Heart left ventricle (tissue), 16 donors: Measurements from ENCODE around the gene FUOM. TPM values are rescaled to one million over a fixed set of nuclear protein-coding genes. Genes with fewer than 3 reads are reported as not detected.

Source experiments
- ATAC-seq, 4 donors: fragments of 200-7000 bp; cut with Tn5 transposase; one replicate each; pipeline ENCODE4 v1.9.1; 2020 to 2022; ENCODE audit warnings: moderate library complexity in 4 of 4, mild to moderate bottlenecking in 3 of 4, moderate number of reproducible peaks in 1 of 4
- DNase-seq, 5 donors: peaks; one replicate each; pipeline ENCODE4 v3.0.0-alpha.2; 2020
- H3K27ac ChIP-seq, 12 donors: fragments of 200-600 bp; sonication (generic) in 4 of 12; one replicate each; pipeline versions ENCODE4 v1.5.0 to v1.8.0; 2016 to 2022; ENCODE audit warnings: mild to moderate bottlenecking in 2 of 12
- H3K27me3 ChIP-seq, 9 donors: fragments of 200-600 bp; sonication (generic) in 2 of 9; one replicate each; pipeline versions ENCODE4 v1.5.1 to v1.8.0; 2016 to 2022; ENCODE audit warnings: mild to moderate bottlenecking in 3 of 9
- H3K36me3 ChIP-seq, 9 donors: fragments of 200-600 bp; sonication (generic) in 2 of 9; one replicate each; pipeline versions ENCODE4 v1.5.0 to v1.8.0; 2018 to 2022; ENCODE audit warnings: mild to moderate bottlenecking in 2 of 9
- H3K4me1 ChIP-seq, 12 donors: fragments of 200-600 bp; sonication (generic) in 4 of 12; one replicate each; pipeline versions ENCODE4 v1.5.0 to v1.8.0; 2016 to 2022; ENCODE audit warnings: mild to moderate bottlenecking in 3 of 12
- H3K4me3 ChIP-seq, 12 donors: fragments of 200-600 bp; sonication (generic) in 4 of 12; one replicate each; pipeline versions ENCODE4 v1.5.0 to v1.8.0; 2017 to 2022; ENCODE audit warnings: mild to moderate bottlenecking in 9 of 12, moderate library complexity in 4 of 12
- H3K9me3 ChIP-seq, 12 donors: fragments of 200-600 bp; sonication (generic) in 4 of 12; one replicate each; pipeline versions ENCODE4 v1.5.0 to v1.8.0; 2016 to 2022; ENCODE audit warnings: mild to moderate bottlenecking in 1 of 12
- CTCF ChIP-seq, 12 donors: fragments of 200-600 bp; sonication (generic) in 4 of 12; IDR thresholded peaks; one replicate each; pipeline versions ENCODE4 v1.5.0 to v1.8.0; 2018 to 2022; ENCODE audit warnings: antibody characterized with exemption in 12 of 12, mild to moderate bottlenecking in 5 of 12
- POLR2A ChIP-seq, 2 donors: fragments of 450-650 bp; IDR thresholded peaks; one replicate each; pipeline ENCODE4 v1.6.1; 2017; ENCODE audit warnings: antibody characterized with exemption in 2 of 2, mild to moderate bottlenecking in 2 of 2, moderate library complexity in 2 of 2
- WGBS, 4 donors: extraction: QIAGEN DNeasy Blood & Tissue Kit in 2 of 4; methylation state at CpG; one replicate each; pipeline versions ENCODE4 v1.1.5 to v1.1.7; 2013 to 2018; 5-methylcytosine and 5-hydroxymethylcytosine counted together
- intact Hi-C, 10 donors: fragments of 100-400 bp; cut with DNase I; formaldehyde crosslinking; loops; one replicate each; pipeline versions ENCODE4 v1.11.1 to v1.14.2; 2022
- polyA plus RNA-seq, 2 donors: library from polyadenylated mRNA; stranded (reverse); fragments of 200-250 nt; gene quantifications; one replicate each; pipeline ENCODE4 v1.2.3, GENCODE V29; 2013
- total RNA-seq, 9 donors: library from RNA; depleted of rRNA in 2 of 9; stranded (reverse); fragments of >200 nt in 2 of 9; fragmentation: NEBNext Ultra II Directional in 3 of 9; extraction: Animal tissue kit (Norgen Biotek cat#: 25700) in 3 of 9; gene quantifications; one replicate each; pipeline versions ENCODE4 v1.1.0 to v1.2.4, GENCODE V29; 2016 to 2023
- donor health status: ischemic (EF 13 %, LVEDD 7.1; RV severe dilation, severe dysfunction).
- donor health status: healthy with polysubstance abuse.
- donor health status: DM: no; HTN: yes; CAD: no.
- donor health status: DM: no; HTN: no; CAD: no.
- donor health status: ischemic (EF 25% LVEDD 6.9; RV normal size, moderate dysfunction).
- donor health status: ischemic (EF 25% LVEDD 5.7; RV mildly dilated, moderate dysfunction).
- donor health status: healthy.
- donor health status: DM: yes; HTN: yes; CAD: no.
- donor health status: ischemic (EF 35%, LVEDD 5.7; RV mildly dilated, moderate dysfunction).
- donor health status: nonischemic (EF 11% LVEDD 7.7; RV severe dilation, severe dysfunction).
- donor health status: DM: yes; HTN: yes; CAD: no.
- donor health status: PGD.
- donor health status: ischemic (EF 29% LVEDD 5.4; RV normal size, mild dysfunction).
- donor health status: nonischemic (EF 23%, LVEDD 6.1; RV moderate dilation, normal function).

FUOM gene
- total and polyA plus RNA-seq, 11 donors, result 4.3 to 24.1 (median 8.4) TPM

- peak in 4 of 5 donors; percentile 56 to 82 (median 58) for DNase-seq
- ATAC-seq, result peak; percentile 68 to 92 (median 86)
- Histone ChIP-seq H3K9me3 (peaks cover 0 to 4% (median 0%) of the 10 kb centered on the region in 12 donors), H3K27ac (no peak overlapping the region), H3K36me3 (no peaks in the 10 kb centered on the region), H3K27me3 (peaks cover 0 to 15% (median 6%) of the 10 kb centered on the region in 9 donors), H3K4me3 (peak overlapping the region in 10 of 12 donors; percentile 17 to 53 (median 39)), H3K4me1 (peaks cover 0 to 9% (median 4%) of the 10 kb centered on the region in 12 donors)
- no peak for TF ChIP-seq POLR2A (IDR thresholded peaks at IDR 0.05)
- peak; percentile 45 to 73 (median 62) for TF ChIP-seq CTCF (IDR thresholded peaks at IDR 0.05)
- 0 to 10% (median 9%) methylated on average over 25 to 51 of the region's 51 CpGs for WGBS, 4 donors
- intact Hi-C loops, result loop anchor here in 3 of 10 donors (5.0 to 10.0 kb wide), 5 partner anchors 171 to 484 kb away; no protein-coding TSS in a partner anchor
Observed at GRCh38 chr10:133318494-133319127, 39.2 kb downstream of the FUOM start.

GRCh38 chr10:133316732-133317131 lies 41.1 kb downstream of the FUOM start:
- Histone ChIP-seq H3K4me3 (no peak overlapping the region), H3K27me3 (peaks cover 0 to 15% (median 6%) of the 10 kb centered on the region in 9 donors), H3K36me3 (peaks cover 0 to 16% (median 11%) of the 10 kb centered on the region in 9 donors), H3K9me3 (peaks cover 0 to 4% (median 0%) of the 10 kb centered on the region in 12 donors), H3K4me1 (peaks cover 0 to 9% (median 4%) of the 10 kb centered on the region in 12 donors), H3K27ac (no peak overlapping the region)
- DNase-seq (no peak), ATAC-seq (no peak)
- intact Hi-C loops, result loop anchor here in 3 of 10 donors (5.0 to 10.0 kb wide), 5 partner anchors 169 to 482 kb away; no protein-coding TSS in a partner anchor
- WGBS, 4 donors, result 76 to 84% (median 82%) methylated on average over 7 of the region's 7 CpGs
- no peak for TF ChIP-seq POLR2A (IDR thresholded peaks at IDR 0.05)
- TF ChIP-seq CTCF (IDR thresholded peaks at IDR 0.05), result no peak

- H3K9me3 ChIP-seq, result peaks cover 0 to 3% (median 0%) of the 10 kb centered on the region in 12 donors
- WGBS, 4 donors, result 84 to 90% (median 89%) methylated on average over 5 to 9 of the region's 9 CpGs
- no peak for DNase-seq
- H3K4me3 ChIP-seq, result no peak overlapping the region
- peaks cover 0 to 21% (median 15%) of the 10 kb centered on the region in 9 donors for H3K36me3 ChIP-seq
- H3K4me1 ChIP-seq, result peaks cover 0 to 9% (median 4%) of the 10 kb centered on the region in 12 donors
- TF ChIP-seq CTCF (IDR thresholded peaks at IDR 0.05) (no peak), POLR2A (IDR thresholded peaks at IDR 0.05) (no peak)
- intact Hi-C loops, result loop anchor here in 3 of 10 donors (5.0 to 10.0 kb wide), 5 partner anchors 169 to 481 kb away; no protein-coding TSS in a partner anchor
- H3K27me3 ChIP-seq, result peaks cover 0 to 15% (median 6%) of the 10 kb centered on the region in 9 donors
- no peak for ATAC-seq
- no peak overlapping the region for H3K27ac ChIP-seq
Observed at GRCh38 chr10:133316266-133316665, 41.6 kb downstream of the FUOM start.

- no peaks in the 10 kb centered on the region for H3K9me3 ChIP-seq
- TF ChIP-seq POLR2A (IDR thresholded peaks at IDR 0.05) (no peak), CTCF (IDR thresholded peaks at IDR 0.05) (no peak)
- H3K4me3 ChIP-seq, result no peak overlapping the region
- 71 to 90% (median 85%) methylated on average over 5 of the region's 5 CpGs for WGBS, 4 donors
- H3K36me3 ChIP-seq, result peaks cover 0 to 25% (median 18%) of the 10 kb centered on the region in 9 donors
- no peak for DNase-seq
- ATAC-seq, result no peak
- peaks cover 0 to 9% (median 4%) of the 10 kb centered on the region in 12 donors for H3K4me1 ChIP-seq
- intact Hi-C loops, result loop anchor here in 3 of 10 donors (5.0 to 10.0 kb wide), 5 partner anchors 169 to 481 kb away; no protein-coding TSS in a partner anchor
- H3K27me3 ChIP-seq, result peaks cover 0 to 15% (median 6%) of the 10 kb centered on the region in 9 donors
- H3K27ac ChIP-seq, result no peak overlapping the region
Observed at GRCh38 chr10:133315847-133316246, 42.0 kb downstream of the FUOM start.
